Breast epithelium (tissue), 4 donors: ENCODE results near the gene FAN1. TPM values are rescaled to one million over a fixed set of nuclear protein-coding genes. Genes with fewer than 3 reads are reported as not detected.

Experiments used
- DNase-seq, 2 donors: peaks; one replicate each; pipeline ENCODE4 v3.0.0-alpha.2; 2019; ENCODE audit warnings: low spot score in 2 of 2
- H3K27ac ChIP-seq, 2 donors: fragments of 200-600 bp; sonication (generic) in 1 of 2; one replicate each; pipeline ENCODE4 v1.5.1; 2016 to 2019; ENCODE audit warnings: mild to moderate bottlenecking in 1 of 2
- H3K27me3 ChIP-seq, 2 donors: fragments of 200-600 bp; sonication (generic) in 1 of 2; one replicate each; pipeline versions ENCODE4 v1.5.1 to v1.6.0; 2017 to 2019; ENCODE audit warnings: control low read depth in 1 of 2, mild to moderate bottlenecking in 1 of 2
- H3K36me3 ChIP-seq: fragments of 200-600 bp; one replicate; pipeline ENCODE4 v1.5.1; 2019
- H3K4me1 ChIP-seq, 2 donors: fragments of 200-600 bp; sonication (generic); one replicate each; pipeline ENCODE4 v1.5.1; 2016 to 2019; ENCODE audit warnings: control low read depth in 1 of 2
- H3K4me3 ChIP-seq, 3 donors: fragments of 200-600 bp; sonication (generic); 1 replicate in 2 of 3; 2 replicates in 1 of 3; pipeline ENCODE4 v1.5.1; 2016 to 2019; ENCODE audit warnings: mild to moderate bottlenecking in 3 of 3, moderate library complexity in 2 of 3
- H3K9me3 ChIP-seq, 2 donors: fragments of 200-600 bp; sonication (generic) in 1 of 2; one replicate each; pipeline ENCODE4 v1.5.1; 2016 to 2019; ENCODE audit warnings: control low read depth in 1 of 2
- POLR2A ChIP-seq: fragments of 450-650 bp; IDR thresholded peaks from one replicate; pipeline ENCODE4 v1.6.1; 2016; ENCODE audit warnings: antibody characterized with exemption, mild to moderate bottlenecking, moderate library complexity
- POLR2AphosphoS5 ChIP-seq, 3 donors: sonication (generic); formaldehyde crosslinking; IDR thresholded peaks; one replicate each; pipeline ENCODE4 v1.6.1; 2017; ENCODE audit warnings: antibody characterized with exemption in 3 of 3
- intact Hi-C: fragments of 100-400 bp; cut with DNase I; formaldehyde crosslinking; loops from one replicate; pipeline ENCODE4 v1.15.1; 2023; ENCODE audit warnings: low total_unique reads
- total RNA-seq, 3 donors: library from RNA; depleted of rRNA; stranded (reverse); fragments of >200 nt; gene quantifications; one replicate each; pipeline ENCODE4 v1.1.0, GENCODE V29; 2016
- TF ChIP-seq, protein P1 (sequence below), 3 donors: fragments of 450-650 bp; IDR thresholded peaks; one replicate each; pipeline ENCODE4 v1.5.1; 2016 to 2017; ENCODE audit warnings: antibody characterized with exemption in 3 of 3, mild to moderate bottlenecking in 3 of 3, moderate library complexity in 3 of 3

The FAN1 gene
- total RNA-seq, 3 donors from 2014 or later: 13.1 to 20.9 (median 15.4) TPM

DNA sequence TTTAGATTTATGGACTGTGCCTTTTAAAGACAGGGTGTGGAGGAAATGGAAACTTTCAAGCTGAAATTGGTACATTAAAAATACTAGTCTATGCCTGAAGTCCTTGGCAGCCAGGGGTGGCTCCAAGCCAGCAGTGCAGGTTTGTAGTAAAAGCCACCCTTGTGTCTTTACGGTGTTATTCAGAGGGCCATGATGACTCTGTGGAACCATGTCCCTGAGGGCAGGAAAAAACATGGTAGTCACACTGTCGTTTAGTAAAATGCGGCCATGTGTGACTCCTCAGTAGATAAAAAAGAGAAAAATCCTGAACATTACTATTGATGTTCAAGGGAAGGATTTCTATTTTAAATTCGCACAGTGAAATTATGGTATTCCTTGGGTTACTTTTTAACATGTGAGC lies 2.7 kb downstream of the FAN1 start:
- Histone ChIP-seq H3K9me3 (no peaks in the 10 kb centered on the region), H3K36me3 (no peaks in the 10 kb centered on the region), H3K4me3 (no peak overlapping the region), H3K27me3 (no peaks in the 10 kb centered on the region), H3K27ac (peak overlapping the region; percentile 1 to 8), H3K4me1 (peaks cover 3 to 14% of the 10 kb centered on the region in 2 donors)
- peak in 1 of 2 donors; percentile 52 for DNase-seq
- intact Hi-C loops: no loop called here
- TF ChIP-seq POLR2A (no peak), POLR2AphosphoS5 (IDR thresholded peaks at IDR 0.05) (no peak)
- TF ChIP-seq, protein P1, sequence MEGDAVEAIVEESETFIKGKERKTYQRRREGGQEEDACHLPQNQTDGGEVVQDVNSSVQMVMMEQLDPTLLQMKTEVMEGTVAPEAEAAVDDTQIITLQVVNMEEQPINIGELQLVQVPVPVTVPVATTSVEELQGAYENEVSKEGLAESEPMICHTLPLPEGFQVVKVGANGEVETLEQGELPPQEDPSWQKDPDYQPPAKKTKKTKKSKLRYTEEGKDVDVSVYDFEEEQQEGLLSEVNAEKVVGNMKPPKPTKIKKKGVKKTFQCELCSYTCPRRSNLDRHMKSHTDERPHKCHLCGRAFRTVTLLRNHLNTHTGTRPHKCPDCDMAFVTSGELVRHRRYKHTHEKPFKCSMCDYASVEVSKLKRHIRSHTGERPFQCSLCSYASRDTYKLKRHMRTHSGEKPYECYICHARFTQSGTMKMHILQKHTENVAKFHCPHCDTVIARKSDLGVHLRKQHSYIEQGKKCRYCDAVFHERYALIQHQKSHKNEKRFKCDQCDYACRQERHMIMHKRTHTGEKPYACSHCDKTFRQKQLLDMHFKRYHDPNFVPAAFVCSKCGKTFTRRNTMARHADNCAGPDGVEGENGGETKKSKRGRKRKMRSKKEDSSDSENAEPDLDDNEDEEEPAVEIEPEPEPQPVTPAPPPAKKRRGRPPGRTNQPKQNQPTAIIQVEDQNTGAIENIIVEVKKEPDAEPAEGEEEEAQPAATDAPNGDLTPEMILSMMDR (IDR thresholded peaks at IDR 0.05): no peak

DNA sequence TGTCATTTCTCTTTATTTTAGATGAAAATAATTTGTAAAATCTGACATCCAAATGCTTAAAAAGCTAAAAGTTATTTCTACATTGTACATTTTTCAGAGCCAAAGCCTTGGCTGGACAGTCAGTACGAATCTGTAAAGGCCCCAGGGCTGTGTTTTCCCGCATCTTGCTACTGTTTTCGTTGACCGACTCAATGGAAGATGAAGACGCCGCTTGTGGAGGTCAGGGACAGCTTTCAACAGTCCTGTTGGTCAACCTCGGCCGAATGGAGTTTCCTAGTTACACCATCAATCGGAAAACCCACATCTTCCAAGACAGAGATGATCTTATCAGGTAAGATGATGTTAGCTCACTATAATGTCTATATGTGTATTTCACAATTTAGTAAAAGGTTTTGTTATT lies 10.0 kb downstream of the FAN1 start:
- H3K27me3 ChIP-seq: no peaks in the 10 kb centered on the region
- no peaks in the 10 kb centered on the region for H3K4me1 ChIP-seq
- no peak overlapping the region for H3K27ac ChIP-seq
- DNase-seq: no peak
- H3K9me3 ChIP-seq: no peaks in the 10 kb centered on the region
- intact Hi-C loops: no loop called here
- TF ChIP-seq POLR2A (no peak), POLR2AphosphoS5 (IDR thresholded peaks at IDR 0.05) (no peak)
- TF ChIP-seq, protein P1 (IDR thresholded peaks at IDR 0.05): no peak
- no peak overlapping the region for H3K4me3 ChIP-seq
- H3K36me3 ChIP-seq: no peaks in the 10 kb centered on the region

DNA sequence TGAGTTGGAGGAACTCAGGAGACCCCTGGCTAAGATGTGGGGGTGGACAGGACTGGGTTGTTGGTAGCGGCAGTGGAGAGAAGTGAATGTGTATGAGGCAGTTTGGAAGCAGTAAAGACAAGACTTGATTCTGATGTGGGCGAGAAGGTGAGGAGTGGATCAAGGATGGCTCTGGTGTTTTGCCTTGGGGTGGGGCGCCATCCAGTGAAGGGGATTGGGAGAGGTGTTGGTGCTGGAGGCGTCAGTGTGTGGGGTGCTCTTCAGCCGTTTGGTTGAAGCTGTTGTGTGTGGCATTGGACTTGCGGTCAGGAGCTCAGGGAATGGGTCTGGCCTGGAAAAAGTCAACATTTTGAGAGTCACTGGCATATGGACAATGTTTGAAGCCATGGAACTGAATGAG lies 13.3 kb downstream of the FAN1 start:
- no peak overlapping the region for H3K4me3 ChIP-seq
- H3K4me1 ChIP-seq: no peaks in the 10 kb centered on the region
- H3K36me3 ChIP-seq: no peaks in the 10 kb centered on the region
- H3K27me3 ChIP-seq: no peaks in the 10 kb centered on the region
- DNase-seq: no peak
- intact Hi-C loops: no loop called here
- TF ChIP-seq, protein P1 (IDR thresholded peaks at IDR 0.05): no peak
- TF ChIP-seq POLR2A: no peak
- no peak for TF ChIP-seq POLR2AphosphoS5 (IDR thresholded peaks at IDR 0.05)
- H3K27ac ChIP-seq: no peak overlapping the region
- no peaks in the 10 kb centered on the region for H3K9me3 ChIP-seq

DNA sequence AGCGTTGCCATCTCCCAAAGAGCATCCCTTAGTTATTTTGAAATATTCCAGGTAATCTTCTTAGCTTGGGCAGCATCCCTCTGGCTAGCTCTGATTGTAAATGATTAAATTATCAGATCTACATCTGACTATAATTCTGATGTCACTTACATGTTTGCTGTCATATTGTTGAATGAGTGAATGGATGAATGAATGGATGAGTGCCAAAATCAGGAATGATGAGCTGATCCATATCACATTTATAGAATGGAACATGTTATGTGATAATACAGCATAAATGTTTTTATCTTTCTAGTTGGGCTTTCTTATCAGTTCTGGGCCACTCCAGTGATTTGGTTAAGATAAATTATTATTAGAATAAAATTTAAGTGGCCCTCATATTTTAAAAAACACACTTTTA lies 14.0 kb downstream of the FAN1 start:
- Histone ChIP-seq H3K4me1 (no peaks in the 10 kb centered on the region), H3K36me3 (no peaks in the 10 kb centered on the region), H3K4me3 (no peak overlapping the region), H3K9me3 (no peaks in the 10 kb centered on the region), H3K27me3 (no peaks in the 10 kb centered on the region), H3K27ac (no peak overlapping the region)
- DNase-seq: no peak
- intact Hi-C loops: no loop called here
- TF ChIP-seq POLR2AphosphoS5 (IDR thresholded peaks at IDR 0.05): no peak
- TF ChIP-seq, protein P1 (IDR thresholded peaks at IDR 0.05): no peak
- TF ChIP-seq POLR2A: no peak

DNA sequence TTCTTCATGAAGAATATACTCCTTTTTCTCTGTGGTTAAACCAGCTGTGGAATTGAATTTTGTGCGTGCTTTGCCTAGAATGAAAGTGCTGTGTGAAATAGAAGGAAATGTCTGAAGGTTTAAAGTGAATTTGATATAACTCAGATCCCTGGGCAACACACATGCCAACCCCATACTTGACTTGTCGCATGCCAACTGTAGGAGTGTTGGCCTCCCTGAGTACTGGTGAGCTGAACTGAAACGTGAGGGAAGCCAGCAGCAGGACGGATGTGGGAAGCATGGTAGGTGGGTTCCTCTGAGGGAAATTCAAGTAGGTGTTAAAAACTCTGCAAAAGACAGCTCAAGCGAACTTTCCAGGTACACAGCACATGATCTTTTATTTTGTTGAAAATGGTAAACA lies 14.7 kb downstream of the FAN1 start:
- Histone ChIP-seq H3K4me3 (no peak overlapping the region), H3K27ac (no peak overlapping the region), H3K27me3 (no peaks in the 10 kb centered on the region), H3K4me1 (no peaks in the 10 kb centered on the region), H3K36me3 (no peaks in the 10 kb centered on the region), H3K9me3 (no peaks in the 10 kb centered on the region)
- intact Hi-C loops: no loop called here
- TF ChIP-seq POLR2A: no peak
- TF ChIP-seq, protein P1 (IDR thresholded peaks at IDR 0.05): no peak
- no peak for TF ChIP-seq POLR2AphosphoS5 (IDR thresholded peaks at IDR 0.05)
- DNase-seq: no peak
